Measurements from ENCODE around the gene MINK1.
"Not testable (repeated sequence)": the region's sequence is repeated elsewhere in the genome, so short reads cannot be mapped to it uniquely, and the experiment has no call there.

The MINK1 gene

DNA sequence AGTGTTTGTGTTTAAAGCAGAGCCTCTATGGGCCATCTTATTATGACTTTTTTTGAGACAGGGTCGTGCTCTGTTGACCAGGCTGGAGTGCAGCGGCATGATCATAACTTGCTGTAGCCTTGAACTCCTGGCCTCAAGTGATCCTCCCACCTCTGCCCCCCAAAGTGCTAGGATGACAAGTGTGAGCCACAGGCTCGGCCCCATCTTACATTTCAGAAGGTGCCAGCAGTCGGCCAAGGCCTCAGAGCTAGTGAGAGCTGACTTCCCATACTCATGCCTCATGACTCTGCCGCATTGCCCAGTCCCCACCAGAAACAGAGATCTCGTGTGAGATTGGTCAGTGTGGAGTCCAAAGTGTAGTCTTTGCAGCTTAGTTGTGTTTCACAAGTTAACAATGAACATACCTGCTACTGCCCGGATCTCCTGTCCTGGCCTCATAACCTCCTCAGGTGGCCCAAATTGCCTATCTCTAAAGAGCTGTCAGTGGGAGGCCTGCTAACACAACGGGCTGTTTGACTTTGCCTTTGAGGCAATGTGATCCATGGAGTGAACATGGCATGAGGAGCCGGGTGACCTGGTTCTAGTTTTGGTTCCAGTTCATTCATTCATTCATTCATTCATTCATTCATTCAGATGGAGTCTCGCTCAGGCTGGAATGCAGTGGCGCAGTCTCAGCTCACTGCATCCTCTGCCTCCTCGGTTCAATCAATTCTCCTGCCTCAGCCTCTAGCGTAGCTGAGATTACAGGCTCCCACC, 13.7 kb downstream of the MINK1 start:
- no peak for DNase-seq (ENCODE audit: low read depth)

DNA sequence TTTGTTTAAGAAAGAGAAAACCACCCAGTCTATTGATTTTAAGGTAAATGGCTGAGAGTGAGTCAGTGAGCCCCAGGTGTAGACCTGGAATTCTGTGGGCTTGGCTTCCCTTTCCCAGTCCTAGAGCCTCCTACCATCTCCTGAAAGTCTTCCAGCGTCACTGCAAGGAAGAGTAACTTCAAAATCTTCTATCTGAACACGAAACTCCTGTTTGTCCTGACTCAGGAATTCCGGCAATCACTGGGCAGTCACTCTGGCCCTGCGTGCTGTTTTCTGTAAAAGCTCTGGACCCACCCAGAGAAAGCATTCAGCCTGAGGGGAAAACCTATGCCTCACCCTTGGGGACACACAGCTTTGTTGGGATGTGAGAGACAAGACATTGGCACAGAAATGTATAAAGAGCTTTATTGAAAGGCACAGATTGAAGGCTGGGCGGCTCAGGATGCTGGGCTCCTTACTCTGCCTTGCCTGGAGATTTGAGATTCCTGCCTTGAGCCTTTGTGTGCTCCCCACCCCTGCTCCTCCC, 15.9 kb downstream of the MINK1 start:
- no peak for DNase-seq (ENCODE audit: low read depth)

DNA sequence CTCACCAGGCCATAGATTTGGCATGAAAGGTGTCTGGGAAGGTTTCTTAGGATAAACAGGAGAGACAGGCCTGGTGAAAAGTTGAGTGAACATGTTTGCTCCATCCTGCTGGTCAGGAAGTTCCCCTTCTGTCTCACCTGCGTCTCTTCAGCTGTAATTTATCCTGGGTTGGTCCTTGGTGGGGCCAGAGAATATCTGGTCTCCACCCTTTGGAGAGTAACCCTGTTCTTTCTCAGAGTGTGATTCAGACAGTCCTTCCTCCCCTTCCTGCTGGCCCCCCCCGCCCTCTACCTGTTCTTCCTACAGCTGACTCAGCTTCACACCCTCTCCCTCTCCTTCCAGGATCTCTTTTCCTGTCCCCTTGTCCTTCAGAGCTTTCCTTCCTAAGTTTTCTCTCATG, 17.1 kb downstream of the MINK1 start:
- DNase-seq (ENCODE audit: low read depth): no peak

DNA sequence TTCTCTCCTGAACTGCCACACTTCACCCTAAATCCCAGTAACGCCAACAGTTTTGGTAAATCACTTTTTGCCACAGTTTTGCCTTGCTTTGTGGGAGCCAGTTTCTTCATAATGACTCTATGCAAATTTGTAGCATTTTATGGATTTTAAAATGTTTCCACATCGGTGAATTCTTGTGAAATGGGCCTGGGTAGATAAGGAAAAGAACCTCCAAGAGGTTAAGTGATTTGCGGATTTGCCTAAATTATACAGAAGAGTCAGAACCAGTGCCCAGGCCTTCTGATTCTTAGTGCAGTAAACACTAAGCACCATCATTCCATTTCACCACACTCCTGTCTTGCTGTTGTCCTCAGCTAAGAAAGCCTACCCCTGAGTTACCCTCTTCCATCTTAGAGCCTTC, 17.9 kb downstream of the MINK1 start:
- DNase-seq (ENCODE audit: low read depth): no peak

DNA sequence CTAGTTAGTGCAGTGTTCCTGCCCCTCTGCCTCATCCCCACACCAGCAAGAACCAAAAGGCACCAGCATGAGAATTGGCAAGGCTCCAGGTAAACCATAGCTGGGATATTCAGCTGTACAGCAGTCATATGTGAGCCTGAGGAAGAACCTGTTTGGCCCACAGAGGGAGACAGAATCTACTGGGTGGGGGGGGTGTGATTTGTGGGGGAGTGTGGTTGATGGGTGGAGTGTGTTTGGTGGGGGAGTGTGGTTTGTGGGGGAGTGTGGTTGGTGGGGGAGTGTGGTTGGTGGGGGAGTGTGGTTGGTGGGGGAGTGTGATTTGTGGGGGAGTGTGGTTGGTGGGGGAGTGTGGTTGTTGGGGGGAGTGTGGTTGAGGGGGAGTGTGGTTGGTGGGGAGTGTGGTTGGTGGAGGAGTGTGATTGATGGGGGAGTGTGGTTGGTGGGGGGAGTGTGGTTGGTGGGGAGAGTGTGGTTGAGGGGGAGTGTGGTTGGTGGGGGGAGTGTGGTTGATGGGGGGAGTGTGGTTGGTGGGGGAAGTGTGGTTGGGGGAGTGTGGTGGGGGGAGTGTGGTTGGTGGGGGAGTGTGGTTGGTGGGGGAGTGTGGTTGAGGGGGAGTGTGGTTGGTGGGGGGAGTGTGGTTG, 19.5 kb downstream of the MINK1 start:
- DNase-seq (ENCODE audit: low read depth): no peak

DNA sequence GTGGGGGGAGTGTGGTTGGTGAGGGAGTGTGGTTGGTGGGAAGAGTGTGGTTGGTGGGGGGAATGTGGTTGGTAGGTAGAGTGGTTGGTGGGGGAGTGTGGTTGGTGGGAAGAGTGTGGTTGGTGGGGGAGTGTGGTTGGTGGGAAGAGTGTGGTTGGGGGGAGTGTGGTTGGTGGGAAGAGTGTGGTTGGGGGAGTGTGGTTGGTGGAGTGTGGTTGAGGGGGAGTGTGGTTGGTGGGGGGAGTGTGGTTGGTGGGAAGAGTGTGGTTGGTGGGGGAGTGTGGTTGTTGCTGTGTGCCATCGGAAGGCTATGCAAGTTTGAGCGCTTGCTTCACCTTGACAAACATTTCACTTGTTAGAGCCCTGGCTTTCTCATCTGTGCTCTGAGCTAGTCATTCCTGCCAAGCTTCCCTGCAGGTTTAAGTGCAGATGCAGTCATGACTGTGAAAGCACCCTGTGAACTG, 20.1 kb downstream of the MINK1 start:
- DNase-seq (ENCODE audit: low read depth): no peak

DNA sequence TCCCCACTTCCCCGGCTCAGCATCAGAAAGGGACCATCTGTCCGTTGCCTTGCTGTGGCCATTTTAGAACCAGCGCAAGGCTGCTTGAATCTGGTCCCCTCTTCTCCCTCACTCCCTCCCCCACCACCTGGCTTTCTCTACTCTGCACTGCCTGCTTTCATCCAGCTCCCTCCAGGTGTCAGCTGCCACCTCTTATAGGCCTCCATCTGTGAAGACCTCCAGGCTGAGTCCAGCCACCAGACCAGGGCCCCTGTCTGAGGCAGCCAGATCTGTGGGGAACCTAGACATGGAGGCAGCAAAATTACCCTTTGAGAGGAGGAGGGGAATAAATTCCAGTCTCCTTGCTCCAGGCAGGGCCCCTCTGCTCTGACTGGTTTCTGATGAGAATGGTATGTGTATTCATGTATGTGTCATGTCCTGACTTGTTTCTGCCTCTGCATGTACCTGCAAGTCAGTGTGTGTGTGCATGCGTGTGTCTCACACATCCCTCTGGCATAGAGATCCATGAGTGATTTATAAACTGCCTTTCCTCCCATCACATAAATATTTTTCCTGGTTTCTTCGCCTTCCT, 21.1 kb downstream of the MINK1 start:
- DNase-seq (ENCODE audit: low read depth): no peak

DNA sequence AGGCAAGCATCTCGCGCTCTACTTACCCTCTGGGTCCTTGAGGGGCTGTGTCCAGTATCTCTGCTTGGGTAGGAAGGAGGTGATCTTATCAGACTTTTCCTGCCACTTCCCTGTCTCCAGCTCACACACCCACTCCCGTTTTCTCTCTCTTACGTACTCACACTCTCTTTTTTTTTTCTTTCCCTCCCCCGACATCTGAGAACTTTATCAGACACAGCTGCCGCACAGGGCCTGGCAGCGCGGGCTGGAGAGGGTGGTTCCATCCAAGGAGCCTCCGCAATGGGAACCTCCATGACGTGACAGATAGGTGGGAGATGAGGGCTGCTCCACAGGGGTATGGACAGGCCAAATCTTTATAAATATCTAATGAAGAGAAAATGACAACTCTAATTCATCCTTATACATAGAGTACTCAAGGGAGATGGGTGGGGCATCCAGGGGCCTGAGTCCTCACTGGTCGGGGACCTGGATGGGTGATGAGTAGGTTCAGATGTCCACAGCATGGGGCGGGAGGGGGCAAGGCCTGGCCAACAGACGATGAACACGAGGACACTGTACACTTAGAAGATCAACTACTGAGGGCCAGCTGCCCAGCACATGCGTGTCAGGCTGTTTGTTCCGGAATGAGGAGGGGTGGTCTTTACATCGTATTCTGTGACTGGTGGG, 23.3 kb downstream of the MINK1 start:
- no peak for DNase-seq (ENCODE audit: low read depth)

DNA sequence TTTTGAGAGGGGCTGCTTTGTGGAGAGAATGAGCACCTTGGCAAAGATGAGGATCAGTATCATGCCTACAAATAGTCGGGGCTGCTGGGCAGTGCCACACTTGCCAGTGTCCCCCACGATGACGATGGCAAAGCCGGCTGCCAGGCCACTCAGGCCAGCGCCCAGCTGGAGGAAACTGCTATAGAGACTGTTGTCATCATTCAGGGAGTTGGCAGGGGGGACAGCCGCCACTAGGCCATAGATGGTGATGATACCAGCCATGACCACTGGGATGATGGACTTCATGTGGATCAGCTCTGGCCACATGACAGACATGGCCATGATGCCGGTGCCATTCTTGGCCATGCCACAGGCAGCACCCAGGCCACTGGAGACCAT, 23.8 kb downstream of the MINK1 start:
- no peak for DNase-seq (ENCODE audit: low read depth)

DNA sequence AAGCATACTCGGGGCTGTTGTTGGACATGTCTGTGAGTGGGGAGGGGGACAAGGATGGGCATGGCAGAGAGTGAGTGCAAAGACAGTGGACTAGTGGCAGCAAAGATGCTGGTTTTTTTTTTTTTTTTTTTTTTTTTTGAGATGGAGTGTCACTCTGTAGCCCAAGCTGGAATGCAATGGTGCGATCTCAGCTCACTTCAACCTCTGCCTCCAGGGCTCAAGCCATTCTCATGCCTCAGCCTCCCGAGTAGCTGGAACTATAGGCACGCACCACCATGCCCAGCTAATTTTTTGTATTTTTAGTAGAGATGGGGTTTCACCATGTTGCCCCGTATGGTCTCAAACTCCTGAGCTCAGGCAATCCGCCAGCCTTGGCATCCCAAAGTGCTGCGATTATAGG, 24.2 kb downstream of the MINK1 start:
- DNase-seq (ENCODE audit: low read depth): not testable (repeated sequence)

DNA sequence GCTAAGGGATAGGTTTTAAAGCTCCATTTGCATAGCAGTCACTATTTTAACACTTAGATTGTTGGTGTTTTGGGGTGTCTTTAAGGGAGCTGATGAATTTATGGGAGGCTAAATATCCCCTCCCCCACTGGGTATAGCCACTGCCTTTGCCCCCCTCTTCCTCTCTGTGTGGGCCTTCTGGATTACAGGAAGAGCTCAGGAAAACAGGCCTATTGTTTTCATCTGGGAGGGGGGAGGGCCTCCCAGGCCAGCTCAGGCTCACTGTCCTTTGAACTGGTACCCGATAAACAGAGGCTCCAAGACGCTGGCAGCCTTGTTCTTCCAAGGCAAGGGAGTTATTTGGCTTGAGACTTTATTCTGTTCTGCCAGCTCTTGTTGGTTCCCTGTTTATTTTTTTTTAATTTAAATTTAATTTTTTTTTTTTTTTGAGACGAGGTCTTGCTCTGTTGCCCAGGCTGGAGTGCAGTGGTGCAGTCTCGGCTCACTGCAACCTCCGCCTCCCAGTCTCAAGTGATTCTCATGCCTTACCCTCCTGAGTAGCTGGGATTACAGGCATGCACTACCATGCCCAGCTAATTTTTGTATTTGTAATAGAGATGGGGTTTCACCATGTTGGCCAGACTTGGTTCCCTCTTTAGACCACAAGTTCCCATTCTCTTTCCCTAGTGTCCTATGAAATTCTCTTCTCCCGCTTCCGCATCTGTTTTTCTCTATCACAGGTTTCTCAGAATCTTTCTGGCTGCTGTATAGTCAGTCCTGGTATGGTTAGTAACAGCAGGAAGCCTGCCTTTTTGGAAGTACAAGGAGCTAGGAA, 25.1 kb downstream of the MINK1 start:
- no peak for DNase-seq (ENCODE audit: low read depth)

DNA sequence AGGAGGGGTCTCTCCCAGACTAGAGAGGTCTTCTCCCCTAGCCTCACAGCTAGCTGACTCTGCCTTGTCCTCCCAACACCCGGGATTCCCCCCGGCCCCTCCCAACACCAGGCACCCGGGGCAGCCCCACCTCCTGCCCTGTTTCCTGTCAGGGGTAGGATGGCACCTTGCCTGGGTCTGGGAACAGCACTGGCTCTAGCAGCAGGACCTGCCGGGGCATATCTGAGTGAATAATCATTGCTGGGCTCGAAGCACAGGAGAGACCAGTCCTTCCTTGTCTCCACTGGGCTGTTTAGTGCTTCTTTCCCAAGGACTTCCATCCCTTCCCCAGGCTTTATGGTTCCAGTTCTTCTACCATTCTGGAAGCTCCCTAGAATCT, 25.7 kb downstream of the MINK1 start:
- DNase-seq (ENCODE audit: low read depth): no peak

DNA sequence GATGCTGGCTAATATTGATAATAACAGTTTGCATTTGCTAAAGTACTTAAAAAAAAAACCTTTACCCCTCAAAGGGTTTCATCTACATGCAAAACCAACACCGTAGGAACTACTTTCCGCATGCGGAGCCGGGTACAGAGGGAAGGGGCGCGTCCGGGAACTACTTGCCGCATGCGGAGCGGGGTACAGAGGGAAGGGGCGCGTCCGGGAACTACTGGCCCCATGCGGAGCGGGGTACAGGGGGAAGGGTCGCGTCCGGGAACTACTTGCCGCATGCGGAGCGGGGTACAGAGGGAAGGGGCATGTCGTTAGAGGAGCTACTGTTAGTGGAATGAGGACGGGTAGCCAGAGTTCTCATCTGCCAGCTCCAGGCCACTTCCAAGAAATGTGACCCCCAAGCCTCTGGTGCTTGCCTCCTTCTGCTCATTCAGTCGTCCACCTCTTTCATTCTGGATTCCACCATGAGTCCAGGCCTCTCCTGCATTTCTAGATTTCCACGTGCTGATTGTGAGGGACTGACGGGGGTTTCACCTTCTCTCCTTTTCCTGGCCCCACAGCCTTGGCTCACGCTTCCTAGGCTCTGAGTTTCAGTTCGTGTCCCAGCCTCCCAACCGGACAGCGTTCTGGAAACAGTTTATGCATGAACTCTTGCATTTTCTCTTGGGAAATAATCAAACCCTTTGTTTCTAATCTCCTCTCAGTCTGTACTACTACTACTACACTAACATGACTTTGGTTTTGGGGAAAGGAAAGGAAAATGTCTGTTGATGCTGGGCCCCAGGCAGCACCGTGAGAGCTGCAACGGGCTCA, 26.9 kb downstream of the MINK1 start:
- DNase-seq (ENCODE audit: low read depth): no peak

DNA sequence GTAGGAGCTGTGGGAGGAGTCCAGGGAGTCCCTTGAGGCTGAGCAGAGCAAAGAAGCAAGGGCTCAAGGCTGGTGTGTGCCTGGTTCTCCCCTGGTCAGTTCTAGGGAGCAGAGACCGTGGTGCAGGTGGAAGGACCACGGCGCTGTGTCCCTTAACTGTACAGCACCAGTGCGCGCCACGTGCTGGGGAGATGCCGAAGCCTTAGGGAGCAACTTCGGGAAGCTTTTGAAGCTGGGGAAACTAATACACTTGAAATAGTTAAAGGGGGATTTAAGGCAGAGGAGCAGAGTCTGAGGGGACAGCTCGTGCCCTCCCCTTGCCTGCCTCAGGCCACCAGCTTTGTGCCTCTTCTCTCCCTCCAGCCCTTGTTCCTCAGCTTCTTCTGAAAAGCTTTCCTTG, 27.5 kb downstream of the MINK1 start:
- DNase-seq (ENCODE audit: low read depth): no peak

DNA sequence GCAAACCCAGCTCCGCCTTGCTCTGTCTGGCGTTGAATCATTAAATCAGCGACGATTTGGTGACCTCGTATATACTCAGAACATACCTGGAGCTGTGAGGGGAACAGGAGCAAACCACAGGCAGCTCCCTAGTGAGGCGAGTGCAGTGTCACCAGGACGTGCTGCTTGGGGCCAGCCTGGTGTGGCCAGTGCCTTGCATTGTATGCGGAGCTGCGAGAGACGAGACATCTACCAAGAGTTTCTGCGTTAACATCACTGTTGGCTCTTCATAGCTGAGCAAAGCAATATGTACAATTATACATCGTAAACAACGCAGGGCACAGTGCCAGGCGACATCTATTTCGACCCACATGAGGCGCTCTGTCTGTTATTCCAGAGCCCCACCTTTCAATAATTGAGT, 27.9 kb downstream of the MINK1 start:
- DNase-seq (ENCODE audit: low read depth): no peak

DNA sequence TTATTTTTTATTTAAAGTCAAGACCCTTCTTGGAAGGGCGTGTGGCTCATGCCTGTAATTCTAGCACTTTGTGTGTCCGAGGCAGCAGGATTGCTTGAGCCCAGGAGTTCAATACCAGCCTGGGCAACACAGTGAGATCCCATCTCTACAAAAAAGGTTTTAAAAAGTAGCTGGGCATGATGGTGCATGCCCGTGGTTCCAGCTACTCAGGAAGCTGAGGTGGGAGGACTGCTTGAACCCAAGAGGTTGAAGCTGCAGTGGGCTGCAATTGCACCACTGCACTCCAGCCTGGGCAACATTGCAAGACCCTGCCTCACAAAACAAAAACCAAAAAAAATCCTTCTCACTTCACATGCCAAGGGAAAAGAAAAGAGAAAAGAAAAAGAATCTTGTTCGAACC, 29.6 kb downstream of the MINK1 start:
- DNase-seq (ENCODE audit: low read depth): no peak

DNA sequence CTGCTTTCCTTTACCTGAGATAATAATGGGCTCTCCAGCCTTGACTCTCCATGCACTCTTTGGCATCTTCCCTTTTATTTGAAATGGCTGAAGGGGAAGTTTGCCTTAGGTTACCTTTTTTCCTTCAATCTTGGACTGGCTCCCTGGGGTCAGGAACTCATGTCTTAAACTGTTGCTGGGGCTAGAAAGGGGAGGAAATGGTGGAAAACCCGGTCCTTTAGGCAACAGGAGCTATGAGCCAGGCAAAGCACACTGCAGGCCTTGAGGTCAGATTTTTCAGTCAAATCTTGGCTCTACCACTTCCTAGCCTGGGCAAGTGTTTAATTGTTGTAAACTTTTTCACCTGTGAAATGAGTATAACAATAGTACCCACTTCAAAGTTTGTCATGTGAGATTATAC, 30.2 kb downstream of the MINK1 start:
- DNase-seq (ENCODE audit: low read depth): no peak

DNA sequence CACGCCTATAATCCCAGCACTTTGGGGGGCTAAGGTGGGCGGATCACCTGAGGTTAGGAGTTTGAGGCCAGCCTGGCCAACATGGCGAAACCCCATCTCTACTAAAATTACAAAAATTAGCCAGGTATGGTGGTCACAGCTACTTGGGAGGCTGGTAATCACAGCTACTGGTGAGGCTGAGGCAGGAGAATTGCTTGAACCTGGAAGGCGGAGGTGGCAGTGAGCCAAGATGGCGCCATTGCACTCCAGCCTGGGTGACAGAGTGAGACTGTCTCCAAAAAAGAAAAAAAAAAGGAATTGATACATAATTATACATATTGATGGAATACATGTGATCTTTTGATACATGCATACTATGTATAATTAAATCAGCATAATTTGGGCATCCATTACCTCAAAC, 34.4 kb downstream of the MINK1 start:
- not testable (repeated sequence) for DNase-seq (ENCODE audit: low read depth)

DNA sequence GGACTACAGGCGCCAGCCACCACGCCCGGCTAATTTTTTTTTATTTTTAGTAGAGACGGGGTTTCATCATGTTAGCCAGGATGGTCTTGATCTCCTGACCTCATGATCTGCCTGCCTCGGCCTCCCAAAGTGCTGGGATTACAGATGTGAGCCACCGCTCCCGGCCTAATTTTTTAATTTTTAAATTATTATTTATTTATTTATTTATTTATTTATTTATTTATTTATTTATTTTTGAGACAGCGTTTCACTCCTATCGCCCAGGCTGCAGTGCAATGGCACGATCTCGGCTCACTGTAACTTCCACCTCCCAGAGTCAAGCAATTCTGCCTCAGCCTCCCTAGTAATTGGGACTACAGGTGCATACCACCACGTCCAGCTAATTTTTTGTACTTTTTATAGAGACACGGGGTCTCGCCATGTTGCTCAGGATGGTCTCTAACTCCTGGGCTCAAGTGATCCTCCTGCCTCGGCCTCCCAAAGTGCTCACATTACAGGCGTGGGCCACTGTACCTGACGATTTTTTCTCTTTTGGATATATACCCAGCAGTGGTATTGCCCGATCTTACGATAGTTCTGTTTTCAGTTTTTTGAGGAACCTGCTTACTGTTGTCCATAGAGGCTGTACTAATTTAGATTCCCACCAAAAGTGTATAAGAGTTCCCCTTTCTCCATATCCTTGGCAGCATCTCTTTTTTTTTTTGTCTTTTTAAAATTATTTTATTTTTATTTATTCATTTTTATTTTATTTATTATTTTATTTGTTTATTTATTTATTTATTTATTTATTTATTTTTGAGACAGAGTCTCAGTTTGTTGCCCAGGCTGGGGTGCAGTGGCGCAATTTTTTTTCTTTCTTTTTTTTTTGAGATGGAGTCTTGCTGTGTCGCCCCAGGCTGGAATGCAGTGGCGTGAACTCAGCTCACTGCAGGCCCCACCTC, 36.2 kb downstream of the MINK1 start:
- DNase-seq (ENCODE audit: low read depth): not testable (repeated sequence)

DNA sequence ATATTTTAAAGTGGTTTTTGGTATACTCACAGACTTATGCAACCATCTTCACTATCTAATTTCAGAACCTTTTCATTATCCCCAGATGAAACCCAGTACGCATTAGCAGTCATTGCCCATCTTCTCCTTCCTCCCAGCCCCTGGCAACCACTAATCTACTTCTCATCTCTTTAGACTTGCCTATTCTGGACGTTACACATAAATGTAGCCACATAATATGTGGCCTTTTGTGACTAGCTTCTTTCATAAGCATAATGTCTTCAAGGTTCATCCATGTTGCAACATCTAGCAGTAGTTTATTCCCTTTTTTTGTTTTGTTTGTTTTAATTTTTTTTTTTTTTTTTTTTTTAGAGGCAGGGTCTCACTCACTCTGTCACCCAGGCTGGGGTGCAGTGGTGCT, 37.7 kb downstream of the MINK1 start:
- no peak for DNase-seq (ENCODE audit: low read depth)
